ENCODE data around the gene BNC1.

GRCh38 chr15:83210619-83211018, 73.8 kb downstream of the BNC1 start:
- TF ChIP-seq CTCF (IDR thresholded peaks at IDR 0.05), result no peak
- no peak for TF ChIP-seq POLR2A (IDR thresholded peaks at IDR 0.05)
